HG03558 (cell line): ENCODE measurements around the gene PSMB3.
"Not testable (repeated sequence)": the region's sequence is repeated elsewhere in the genome, so short reads cannot be mapped to it uniquely, and the experiment has no call there.

Experiments used
- ATAC-seq: cut with Tn5 transposase; IDR thresholded peaks from one replicate; pipeline ENCODE4 v1.9.1; 2021; ENCODE audit warnings: moderate number of reproducible peaks; ENCODE audit not compliant: unreplicated experiment; ENCODE audit errors: extremely low read depth

The PSMB3 gene

GRCh38 chr17:38787999-38788398 is 35.5 kb downstream of the PSMB3 start:
- ATAC-seq: not testable (repeated sequence)

GRCh38 chr17:38789185-38789584 is 36.6 kb downstream of the PSMB3 start:
- no peak for ATAC-seq

- ATAC-seq: not testable (repeated sequence)
Measured at GRCh38 chr17:38790148-38790707, 37.7 kb downstream of the PSMB3 start.

- no peak for ATAC-seq
Measured at GRCh38 chr17:38791162-38791561, 38.6 kb downstream of the PSMB3 start.

- no peak for ATAC-seq
Measured at GRCh38 chr17:38794221-38794620, 41.7 kb downstream of the PSMB3 start.

GRCh38 chr17:38796451-38797157 is 44.1 kb downstream of the PSMB3 start:
- no peak for ATAC-seq

GRCh38 chr17:38797158-38797490 is 44.6 kb downstream of the PSMB3 start:
- no peak for ATAC-seq

GRCh38 chr17:38797828-38798227 is 45.3 kb downstream of the PSMB3 start:
- no peak for ATAC-seq

GRCh38 chr17:38798614-38799500 is 46.3 kb downstream of the PSMB3 start:
- peak; percentile 6 for ATAC-seq

- ATAC-seq: peak; percentile 55
Measured at GRCh38 chr17:38799501-38800236, 47.1 kb downstream of the PSMB3 start, which contains the start of gene PIP4K2B. PIP4K2B (minus strand) TSS chr17:38799556; CDS start chr17:38799424, 132 bp downstream.

GRCh38 chr17:38800237-38800760 is 47.8 kb downstream of the PSMB3 start:
- no peak for ATAC-seq

GRCh38 chr17:38809828-38810227 is 57.3 kb downstream of the PSMB3 start:
- no peak for ATAC-seq
